Loucy (cell line): ENCODE measurements around the gene FGF9.

ENCODE experiments used
- H2AFZ ChIP-seq: fragments of 200-600 bp; sonication (generic); 2 replicates; pipeline ENCODE4 v1.6.0; 2016; ENCODE audit warnings: antibody characterized with exemption, mild to moderate bottlenecking, low read length, moderate library complexity
- H3F3A ChIP-seq: fragments of 200-600 bp; 2 replicates; pipeline ENCODE4 v1.6.0; 2016; ENCODE audit warnings: antibody characterized with exemption, low read depth, mild to moderate bottlenecking
- H3K27me3 ChIP-seq: fragments of 200-600 bp; sonication (generic); 2 replicates; pipeline ENCODE4 v1.6.1; 2014; ENCODE audit warnings: low read length, mild to moderate bottlenecking; ENCODE audit not compliant: insufficient read depth, poor library complexity, severe bottlenecking
- H3K36me3 ChIP-seq: fragments of 200-600 bp; sonication (generic); 2 replicates; pipeline ENCODE4 v1.6.1; 2016; ENCODE audit warnings: low read length; ENCODE audit not compliant: insufficient read depth
- H3K4me1 ChIP-seq: fragments of 200-600 bp; sonication (generic); 2 replicates; pipeline ENCODE4 v1.5.1; 2014; ENCODE audit warnings: low read length, mild to moderate bottlenecking; ENCODE audit not compliant: insufficient read depth, poor library complexity, severe bottlenecking
- H3K4me2 ChIP-seq: fragments of 200-600 bp; sonication (generic); 2 replicates; pipeline ENCODE4 v1.6.0; 2014; ENCODE audit warnings: antibody characterized with exemption, low read length, low read depth, mild to moderate bottlenecking; ENCODE audit not compliant: poor library complexity, severe bottlenecking
- H3K4me3 ChIP-seq: fragments of 200-600 bp; sonication (generic); 2 replicates; pipeline ENCODE4 v1.5.1; 2014; ENCODE audit warnings: low read length, mild to moderate bottlenecking, mixed read lengths; ENCODE audit not compliant: poor library complexity, severe bottlenecking
- H3K79me2 ChIP-seq: fragments of 200-600 bp; sonication (generic); 2 replicates; pipeline ENCODE4 v1.6.1; 2014; ENCODE audit warnings: low read length; ENCODE audit not compliant: insufficient read depth
- H3K9ac ChIP-seq: fragments of 200-600 bp; sonication (generic); 2 replicates; pipeline ENCODE4 v1.6.0; 2014; ENCODE audit warnings: mild to moderate bottlenecking, low read depth, low read length, moderate library complexity; ENCODE audit not compliant: poor library complexity, severe bottlenecking
- H3K9me2 ChIP-seq: fragments of 200-600 bp; sonication (generic); replicated peaks from 2 replicates; pipeline ENCODE4 v1.6.1; 2016; ENCODE audit warnings: low read depth, low read length, mixed read lengths
- H3K9me3 ChIP-seq: fragments of 200-600 bp; sonication (generic); 2 replicates; pipeline ENCODE4 v1.6.1; 2014; ENCODE audit warnings: mild to moderate bottlenecking, antibody characterized with exemption, low read length, low read depth; ENCODE audit not compliant: insufficient read depth
- H4K20me1 ChIP-seq: fragments of 200-600 bp; sonication (generic); 2 replicates; pipeline ENCODE4 v1.6.0; 2014; ENCODE audit warnings: antibody characterized with exemption, low read length, mild to moderate bottlenecking; ENCODE audit not compliant: insufficient read depth, poor library complexity, severe bottlenecking
- EZH2phosphoT487 ChIP-seq: fragments of 200-600 bp; IDR thresholded peaks from 2 replicates; pipeline ENCODE4 v1.6.1; 2018; ENCODE audit warnings: antibody characterized with exemption, mild to moderate bottlenecking, moderate library complexity, borderline replicate concordance
- TF ChIP-seq, protein P1 (sequence below): fragments of 200-600 bp; sonication (generic); conservative IDR thresholded peaks from 2 replicates; pipeline ENCODE4 v1.5.1; 2014; ENCODE audit warnings: mild to moderate bottlenecking, antibody characterized with exemption, low read length

The FGF9 gene

GRCh38 chr13:21676611-21677021, 5.7 kb downstream of the FGF9 start:
- Histone ChIP-seq H3K79me2 (peaks cover 2% of the 10 kb centered on the region; the same call in 1 of the 2 replicates), H4K20me1 (no peaks in the 10 kb centered on the region), H3K9me2 (no peaks in the 10 kb centered on the region), H2AFZ (no peak overlapping the region), H3K9me3 (no peaks in the 10 kb centered on the region), H3K4me2 (no peak overlapping the region), H3F3A (no peaks in the 10 kb centered on the region), H3K36me3 (no peaks in the 10 kb centered on the region), H3K9ac (no peak overlapping the region), H3K4me1 (peaks cover 7% of the 10 kb centered on the region), H3K27me3 (no peaks in the 10 kb centered on the region), H3K4me3 (no peak overlapping the region)
- TF ChIP-seq, protein P1, sequence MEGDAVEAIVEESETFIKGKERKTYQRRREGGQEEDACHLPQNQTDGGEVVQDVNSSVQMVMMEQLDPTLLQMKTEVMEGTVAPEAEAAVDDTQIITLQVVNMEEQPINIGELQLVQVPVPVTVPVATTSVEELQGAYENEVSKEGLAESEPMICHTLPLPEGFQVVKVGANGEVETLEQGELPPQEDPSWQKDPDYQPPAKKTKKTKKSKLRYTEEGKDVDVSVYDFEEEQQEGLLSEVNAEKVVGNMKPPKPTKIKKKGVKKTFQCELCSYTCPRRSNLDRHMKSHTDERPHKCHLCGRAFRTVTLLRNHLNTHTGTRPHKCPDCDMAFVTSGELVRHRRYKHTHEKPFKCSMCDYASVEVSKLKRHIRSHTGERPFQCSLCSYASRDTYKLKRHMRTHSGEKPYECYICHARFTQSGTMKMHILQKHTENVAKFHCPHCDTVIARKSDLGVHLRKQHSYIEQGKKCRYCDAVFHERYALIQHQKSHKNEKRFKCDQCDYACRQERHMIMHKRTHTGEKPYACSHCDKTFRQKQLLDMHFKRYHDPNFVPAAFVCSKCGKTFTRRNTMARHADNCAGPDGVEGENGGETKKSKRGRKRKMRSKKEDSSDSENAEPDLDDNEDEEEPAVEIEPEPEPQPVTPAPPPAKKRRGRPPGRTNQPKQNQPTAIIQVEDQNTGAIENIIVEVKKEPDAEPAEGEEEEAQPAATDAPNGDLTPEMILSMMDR, result peak; percentile 47
- no peak for TF ChIP-seq EZH2phosphoT487

DNA sequence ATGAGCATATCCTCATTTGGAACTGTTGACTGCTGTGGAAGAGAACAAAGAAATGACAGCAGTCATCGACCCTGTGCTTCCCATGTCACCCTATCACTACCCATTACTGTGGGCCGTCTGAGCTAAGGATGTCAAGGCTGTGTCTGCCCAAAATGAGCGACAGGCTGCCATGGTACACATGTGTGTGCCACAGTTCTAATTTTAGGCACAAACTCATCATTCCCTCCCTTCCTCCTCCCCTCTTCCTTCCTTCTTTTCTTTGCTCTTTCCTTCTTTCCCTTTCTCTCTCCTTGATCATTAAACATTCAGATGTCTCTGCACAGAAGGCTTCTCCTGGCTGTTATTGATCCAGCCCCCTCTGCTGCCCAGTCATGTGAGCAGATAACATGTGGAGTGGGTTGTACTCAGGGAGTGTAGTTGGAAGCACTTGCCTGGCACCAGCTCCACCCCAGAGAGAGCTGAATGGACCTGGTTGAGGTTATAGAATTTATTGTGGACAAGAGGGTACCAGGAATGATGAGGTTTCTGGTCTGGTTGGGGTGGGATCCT, 6.3 kb downstream of the FGF9 start:
- H3K9me2 ChIP-seq, result no peaks in the 10 kb centered on the region
- no peaks in the 10 kb centered on the region for H3K9me3 ChIP-seq
- no peak overlapping the region for H3K4me3 ChIP-seq
- TF ChIP-seq EZH2phosphoT487, result no peak
- TF ChIP-seq, protein P1, result no peak
- H3K79me2 ChIP-seq, result peaks cover 2% of the 10 kb centered on the region; the same call in 1 of the 2 replicates
- H2AFZ ChIP-seq, result no peak overlapping the region
- H3F3A ChIP-seq, result no peaks in the 10 kb centered on the region
- H3K27me3 ChIP-seq, result no peaks in the 10 kb centered on the region
- H3K9ac ChIP-seq, result no peak overlapping the region
- peaks cover 4% of the 10 kb centered on the region for H3K4me1 ChIP-seq
- no peaks in the 10 kb centered on the region for H3K36me3 ChIP-seq
- H3K4me2 ChIP-seq, result no peak overlapping the region
- H4K20me1 ChIP-seq, result no peaks in the 10 kb centered on the region

GRCh38 chr13:21683034-21683733, 12.3 kb downstream of the FGF9 start:
- Histone ChIP-seq H3K4me1 (no peaks in the 10 kb centered on the region), H3K4me2 (no peak overlapping the region), H3K9me2 (no peaks in the 10 kb centered on the region), H3K79me2 (no peaks in the 10 kb centered on the region), H3K27me3 (no peaks in the 10 kb centered on the region), H4K20me1 (no peaks in the 10 kb centered on the region), H3K9me3 (no peaks in the 10 kb centered on the region), H3K4me3 (no peak overlapping the region), H3F3A (no peaks in the 10 kb centered on the region), H3K36me3 (no peaks in the 10 kb centered on the region), H3K9ac (no peak overlapping the region), H2AFZ (no peak overlapping the region; the same call in 1 of the 2 replicates)
- TF ChIP-seq, protein P1, result no peak
- TF ChIP-seq EZH2phosphoT487, result no peak
